Measurements from ENCODE around the gene C22orf42.

- TF ChIP-seq CTCF (IDR thresholded peaks at IDR 0.05) (no peak), NFE2L2 (conservative IDR thresholded peaks at IDR 0.05; ENCODE audit: low read length) (no peak), CHD4 (IDR thresholded peaks at IDR 0.05; ENCODE audit: borderline replicate concordance) (no peak), REST (IDR thresholded peaks at IDR 0.05) (no peak), KDM1A (IDR thresholded peaks at IDR 0.05; ENCODE audit: low read depth) (no peak), POLR2A (IDR thresholded peaks at IDR 0.05; ENCODE audit: low read length) (no peak)
These were observed 16.0 kb upstream of the C22orf42 start for GRCh38 chr22:32175115-32175514.
